ENCODE data around the gene CAMP.

GRCh38 chr3:48269592-48269991 lies 46.3 kb downstream of the CAMP start:
- no peak for TF ChIP-seq POLR2A (IDR thresholded peaks at IDR 0.05)
- TF ChIP-seq CTCF (IDR thresholded peaks at IDR 0.05), result no peak
- no peak for TF ChIP-seq EP300 (IDR thresholded peaks at IDR 0.05)
